ENCODE results near the gene TXNDC17.

TXNDC17 gene

GRCh38 chr17:6640536-6641246, at the start of gene TXNDC17, which contains the start of gene KIAA0753:
TSS of gene TXNDC17 (plus strand) at chr17:6641060. CDS start at chr17:6641083, 23 bp downstream.
TSS of gene KIAA0753 (minus strand) at chr17:6640711. CDS start at chr17:6635103, 5,608 bp downstream.
- no peak for TF ChIP-seq GATA2 (IDR thresholded peaks at IDR 0.05; ENCODE audit: low read depth, low read length)
- TF ChIP-seq GATA3 (IDR thresholded peaks at IDR 0.05; ENCODE audit: low read depth, low read length): no peak

DNA sequence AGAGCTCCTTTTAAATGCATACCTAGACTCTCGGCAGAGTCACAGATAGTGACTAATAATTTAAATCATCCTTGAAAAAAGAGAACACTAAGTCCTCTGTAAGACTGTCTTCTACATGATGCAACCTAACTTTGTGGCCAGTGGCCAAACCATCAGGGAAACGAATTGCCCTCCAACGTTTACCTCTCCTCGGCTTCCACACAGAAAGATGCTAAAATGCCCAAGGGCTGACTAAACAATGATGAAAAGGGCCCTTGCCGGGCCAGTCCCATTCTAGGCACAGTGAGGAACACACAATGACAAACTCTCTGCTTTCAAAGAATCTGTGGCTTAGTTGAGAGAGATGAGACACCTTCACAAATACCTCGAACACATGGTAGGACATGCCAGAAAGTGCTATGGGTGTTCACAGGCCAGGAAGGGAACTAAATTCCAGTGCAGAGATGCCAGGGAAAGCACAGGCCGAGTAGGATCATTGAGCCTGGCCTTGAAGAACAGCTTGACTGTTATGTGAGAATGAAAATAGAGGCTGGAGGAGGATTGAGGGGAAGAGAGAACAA, 49.2 kb upstream of the TXNDC17 start:
- TF ChIP-seq GATA2 (IDR thresholded peaks at IDR 0.05; ENCODE audit: low read depth, low read length): no peak
- no peak for TF ChIP-seq GATA3 (IDR thresholded peaks at IDR 0.05; ENCODE audit: low read depth, low read length)

- TF ChIP-seq GATA2 (IDR thresholded peaks at IDR 0.05; ENCODE audit: low read depth, low read length): no peak
- no peak for TF ChIP-seq GATA3 (IDR thresholded peaks at IDR 0.05; ENCODE audit: low read depth, low read length)
Measured at GRCh38 chr17:6592173-6592572, 48.7 kb upstream of the TXNDC17 start.

DNA sequence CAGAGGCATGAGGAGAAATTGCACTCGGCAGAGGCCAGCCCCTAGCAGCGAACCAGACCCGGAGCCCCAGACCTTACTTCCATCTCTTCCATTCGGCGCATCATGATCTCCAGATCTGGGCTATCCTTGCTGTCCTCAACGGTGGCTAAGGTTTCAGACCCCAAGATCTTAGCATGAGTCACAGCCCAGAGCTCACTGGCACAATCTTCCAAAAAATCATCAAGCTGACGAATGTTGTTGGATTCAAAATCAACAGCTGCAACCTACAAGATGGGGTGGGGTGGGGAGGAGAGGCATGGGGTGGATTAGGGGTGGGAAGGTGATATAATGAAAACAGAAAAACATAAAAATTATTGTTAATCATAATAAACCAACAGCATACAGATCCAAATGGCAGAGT, 44.8 kb upstream of the TXNDC17 start:
- TF ChIP-seq GATA3 (IDR thresholded peaks at IDR 0.05; ENCODE audit: low read depth, low read length): no peak
- TF ChIP-seq GATA2 (IDR thresholded peaks at IDR 0.05; ENCODE audit: low read depth, low read length): no peak

GRCh38 chr17:6596511-6596910, 44.3 kb upstream of the TXNDC17 start:
- TF ChIP-seq GATA2 (IDR thresholded peaks at IDR 0.05; ENCODE audit: low read depth, low read length) (no peak), GATA3 (IDR thresholded peaks at IDR 0.05; ENCODE audit: low read depth, low read length) (no peak)

DNA sequence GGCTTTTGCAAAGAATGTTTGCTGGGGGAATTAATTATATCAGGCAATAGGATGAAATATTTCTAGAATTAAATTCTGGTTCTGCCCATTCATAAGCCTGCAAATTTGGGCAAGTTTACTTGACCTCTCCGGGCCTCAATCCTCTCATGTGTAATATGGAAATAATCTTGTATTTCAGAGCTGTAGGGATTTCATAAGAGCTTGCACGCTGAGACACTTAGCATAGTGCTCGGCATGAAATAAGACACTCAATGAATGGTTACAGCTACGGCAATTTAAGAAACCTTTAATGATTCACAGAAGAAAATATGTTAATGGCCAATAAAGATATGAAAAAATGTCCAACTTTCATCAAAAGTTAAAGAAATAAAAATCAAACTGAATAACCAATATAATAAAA, 43.9 kb upstream of the TXNDC17 start:
- TF ChIP-seq GATA3 (IDR thresholded peaks at IDR 0.05; ENCODE audit: low read depth, low read length) (no peak), GATA2 (IDR thresholded peaks at IDR 0.05; ENCODE audit: low read depth, low read length) (no peak)

DNA sequence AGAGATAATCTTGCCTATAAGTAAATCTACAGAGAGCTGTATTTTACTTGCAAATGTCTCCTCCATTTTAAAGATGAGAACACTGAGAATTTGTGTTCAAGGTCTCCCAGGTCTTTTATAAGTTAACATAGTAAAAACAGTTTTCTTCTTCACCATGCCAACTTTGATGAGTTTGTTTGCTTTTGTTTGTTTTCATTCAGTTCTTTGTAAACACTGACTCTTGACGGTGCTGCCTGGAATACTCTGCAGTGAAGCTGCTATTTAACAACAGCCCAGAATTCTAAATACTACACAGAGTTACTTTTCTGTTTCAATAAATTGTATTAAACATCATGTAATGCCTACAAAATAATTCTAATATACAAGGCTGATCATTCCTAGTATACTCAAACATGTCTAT, 43.1 kb upstream of the TXNDC17 start:
- TF ChIP-seq GATA3 (IDR thresholded peaks at IDR 0.05; ENCODE audit: low read depth, low read length) (no peak), GATA2 (IDR thresholded peaks at IDR 0.05; ENCODE audit: low read depth, low read length) (no peak)

GRCh38 chr17:6599364-6599763, 41.5 kb upstream of the TXNDC17 start:
- no peak for TF ChIP-seq GATA2 (IDR thresholded peaks at IDR 0.05; ENCODE audit: low read depth, low read length)
- no peak for TF ChIP-seq GATA3 (IDR thresholded peaks at IDR 0.05; ENCODE audit: low read depth, low read length)

- TF ChIP-seq GATA2 (IDR thresholded peaks at IDR 0.05; ENCODE audit: low read depth, low read length) (no peak), GATA3 (IDR thresholded peaks at IDR 0.05; ENCODE audit: low read depth, low read length) (no peak)
Measured at GRCh38 chr17:6602141-6602540, 38.7 kb upstream of the TXNDC17 start.

GRCh38 chr17:6603744-6604325, 37.0 kb upstream of the TXNDC17 start:
- no peak for TF ChIP-seq GATA3 (IDR thresholded peaks at IDR 0.05; ENCODE audit: low read depth, low read length)
- no peak for TF ChIP-seq GATA2 (IDR thresholded peaks at IDR 0.05; ENCODE audit: low read depth, low read length)

GRCh38 chr17:6605142-6605541, 35.7 kb upstream of the TXNDC17 start:
- TF ChIP-seq GATA3 (IDR thresholded peaks at IDR 0.05; ENCODE audit: low read depth, low read length): no peak
- no peak for TF ChIP-seq GATA2 (IDR thresholded peaks at IDR 0.05; ENCODE audit: low read depth, low read length)

GRCh38 chr17:6608321-6608720, 32.5 kb upstream of the TXNDC17 start:
- TF ChIP-seq GATA3 (IDR thresholded peaks at IDR 0.05; ENCODE audit: low read depth, low read length) (no peak), GATA2 (IDR thresholded peaks at IDR 0.05; ENCODE audit: low read depth, low read length) (no peak)

GRCh38 chr17:6610011-6610410, 30.8 kb upstream of the TXNDC17 start:
- no peak for TF ChIP-seq GATA2 (IDR thresholded peaks at IDR 0.05; ENCODE audit: low read depth, low read length)
- TF ChIP-seq GATA3 (IDR thresholded peaks at IDR 0.05; ENCODE audit: low read depth, low read length): no peak

GRCh38 chr17:6611231-6611630, 29.6 kb upstream of the TXNDC17 start:
- TF ChIP-seq GATA2 (IDR thresholded peaks at IDR 0.05; ENCODE audit: low read depth, low read length) (no peak), GATA3 (IDR thresholded peaks at IDR 0.05; ENCODE audit: low read depth, low read length) (no peak)

DNA sequence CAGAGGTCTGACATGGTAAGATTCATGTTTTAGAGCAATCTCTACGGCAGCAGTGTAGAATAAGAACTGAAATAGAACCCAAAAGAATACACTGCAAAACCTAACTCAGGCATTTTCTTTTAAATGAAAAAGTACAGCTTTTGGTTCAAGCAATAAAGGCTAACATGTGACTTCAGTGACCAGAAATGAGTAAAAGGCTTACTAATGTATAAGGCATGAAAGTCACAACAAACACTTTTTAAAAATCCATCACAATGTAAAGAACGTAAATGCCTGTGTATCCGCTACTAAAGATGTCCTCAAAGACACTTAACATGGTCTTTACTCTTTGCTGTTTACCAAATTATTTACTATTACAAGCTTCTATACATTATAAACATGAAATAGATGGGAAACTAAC, 16.9 kb upstream of the TXNDC17 start:
- no peak for TF ChIP-seq GATA2 (IDR thresholded peaks at IDR 0.05; ENCODE audit: low read depth, low read length)
- TF ChIP-seq GATA3 (IDR thresholded peaks at IDR 0.05; ENCODE audit: low read depth, low read length): no peak
